Cardiac muscle cell (in vitro differentiated cells and primary cell): Measurements from ENCODE around the gene ZFYVE16. TPM values are rescaled to one million over a fixed set of nuclear protein-coding genes. Genes with fewer than 3 reads are reported as not detected.

Experiments
- DNase-seq, 2 donors: peaks; one replicate each; pipeline versions ENCODE4 v3.0.0 to v3.0.0-alpha.2; 2010 to 2017; ENCODE audit warnings: low read depth in 1 of 2, low spot score in 1 of 2
- H3K27ac ChIP-seq: fragments of 200-600 bp; sonication (generic); 2 replicates; pipeline ENCODE4 v1.5.1; 2016
- H3K27me3 ChIP-seq: fragments of 200-600 bp; sonication (generic); 2 replicates; pipeline ENCODE4 v1.6.0; 2016; ENCODE audit warnings: control low read depth
- H3K36me3 ChIP-seq: fragments of 200-600 bp; sonication (generic); 2 replicates; pipeline ENCODE4 v1.5.1; 2016; ENCODE audit warnings: control low read depth
- H3K4me1 ChIP-seq: fragments of 200-600 bp; sonication (generic); 2 replicates; pipeline ENCODE4 v1.8.1; 2017; ENCODE audit warnings: low read depth, mild to moderate bottlenecking, mixed run types
- H3K4me3 ChIP-seq: fragments of 200-600 bp; sonication (generic); 2 replicates; pipeline ENCODE4 v1.5.1; 2016; ENCODE audit warnings: mild to moderate bottlenecking
- H3K9me3 ChIP-seq: fragments of 200-600 bp; sonication (generic); 2 replicates; pipeline ENCODE4 v1.5.1; 2017; ENCODE audit warnings: low read depth, mild to moderate bottlenecking, control low read depth
- CTCF ChIP-seq: IDR thresholded peaks from 2 replicates; pipeline ENCODE4 v1.5.1; 2012; ENCODE audit warnings: low read depth, mild to moderate bottlenecking, low read length
- polyA plus RNA-seq: library from polyadenylated mRNA; unstranded; fragments of >200 nt; fragmentation: Nextera tagmentation; extraction: Ambion mirVana; gene quantifications from 2 replicates; pipeline ENCODE4 v1.2.1, GENCODE V29; 2016
- total RNA-seq: library from RNA; depleted of rRNA; stranded (reverse); fragments of >200 nt; gene quantifications from 2 replicates; pipeline ENCODE4 v1.2.3, GENCODE V29; 2016

ZFYVE16 gene
- total and polyA plus RNA-seq, 2 experiments from 2014 or later, result 22.0 to 41.3 TPM

GRCh38 chr5:80509362-80509761, 101.5 kb downstream of the ZFYVE16 start:
- Histone ChIP-seq H3K36me3 (no peaks in the 10 kb centered on the region), H3K27me3 (no peaks in the 10 kb centered on the region), H3K27ac (no peak overlapping the region), H3K9me3 (no peaks in the 10 kb centered on the region), H3K4me3 (no peak overlapping the region), H3K4me1 (no peaks in the 10 kb centered on the region)
- no peak for DNase-seq
- no peak for TF ChIP-seq CTCF

GRCh38 chr5:80516826-80517225, 109.0 kb downstream of the ZFYVE16 start:
- DNase-seq, result peak in 1 of 2 donors; percentile 72
- H3K4me3 ChIP-seq, result no peak overlapping the region
- no peaks in the 10 kb centered on the region for H3K4me1 ChIP-seq
- no peak for TF ChIP-seq CTCF
- H3K27ac ChIP-seq, result no peak overlapping the region
- no peaks in the 10 kb centered on the region for H3K9me3 ChIP-seq
- H3K27me3 ChIP-seq, result no peaks in the 10 kb centered on the region
- H3K36me3 ChIP-seq, result no peaks in the 10 kb centered on the region

Other genes with a start within 250 kb of the ZFYVE16 start
- gene SERINC5, start 152.0 kb upstream of the ZFYVE16 start, total RNA-seq, result 21.2 and 33.6 TPM in 2 replicates
- 10.8 and 17.9 TPM in 2 replicates for gene SERINC5, start 152.0 kb upstream of the ZFYVE16 start, polyA plus RNA-seq
- not detected in 2 replicates for gene SPZ1, start 88.1 kb upstream of the ZFYVE16 start, total RNA-seq
- gene SPZ1, start 88.1 kb upstream of the ZFYVE16 start, polyA plus RNA-seq, result not detected in 2 replicates
- gene FAM151B, start 80.0 kb downstream of the ZFYVE16 start, total RNA-seq, result 1.0 and 2.0 TPM in 2 replicates
- gene FAM151B, start 80.0 kb downstream of the ZFYVE16 start, polyA plus RNA-seq, result 0.84 and 1.3 TPM in 2 replicates
- not detected in 2 replicates for gene ANKRD34B, start 162.2 kb downstream of the ZFYVE16 start, total RNA-seq
- gene ANKRD34B, start 162.2 kb downstream of the ZFYVE16 start, polyA plus RNA-seq, result 0.05 TPM in 1 of 2 replicates, not detected in the other
- gene MSH3, start 246.6 kb downstream of the ZFYVE16 start, total RNA-seq, result 11.4 and 11.9 TPM in 2 replicates
- 8.7 and 11.3 TPM in 2 replicates for gene MSH3, start 246.6 kb downstream of the ZFYVE16 start, polyA plus RNA-seq
- gene DHFR, start 246.9 kb downstream of the ZFYVE16 start, total RNA-seq, result 41.7 and 53.9 TPM in 2 replicates
- gene DHFR, start 246.9 kb downstream of the ZFYVE16 start, polyA plus RNA-seq, result 34.4 and 37.3 TPM in 2 replicates